AG09309 (cell line): ENCODE measurements around the gene GON7.
A peak's percentile ranks its signal among the peaks of the same experiment; 100 is the strongest.

Experiments used
- DNase-seq: peaks from one replicate; pipeline ENCODE4 v3.0.0-alpha.2; 2010; ENCODE audit warnings: low read depth
- H3K4me3 ChIP-seq: 2 replicates; pipeline ENCODE4 v1.5.1; 2011; ENCODE audit warnings: mild to moderate bottlenecking, low read depth, low read length, moderate library complexity; ENCODE audit not compliant: control insufficient read depth
- CTCF ChIP-seq: IDR thresholded peaks from 2 replicates; pipeline ENCODE4 v1.5.1; 2011; ENCODE audit warnings: mild to moderate bottlenecking, low read depth, low read length, inconsistent platforms; ENCODE audit not compliant: insufficient read depth, control insufficient read depth; ENCODE audit errors: missing control alignments

GON7 gene

GRCh38 chr14:93220509-93220908, 13.6 kb upstream of the GON7 start:
- no peak for DNase-seq
- TF ChIP-seq CTCF = no peak

GRCh38 chr14:93219103-93219726, 12.3 kb upstream of the GON7 start:
- DNase-seq = no peak
- no peak overlapping the region for H3K4me3 ChIP-seq
- TF ChIP-seq CTCF = peak; percentile 67

More at GRCh38 chr14:93220509-93220908, 13.6 kb upstream of the GON7 start:
- no peak overlapping the region for H3K4me3 ChIP-seq

- no peak for DNase-seq
- TF ChIP-seq CTCF = no peak
Measured at GRCh38 chr14:93214598-93214997, 7.7 kb upstream of the GON7 start.

GRCh38 chr14:93212432-93212831, 5.6 kb upstream of the GON7 start:
- DNase-seq = no peak
- TF ChIP-seq CTCF = no peak
- no peak overlapping the region for H3K4me3 ChIP-seq

More at GRCh38 chr14:93214598-93214997, 7.7 kb upstream of the GON7 start:
- no peak overlapping the region for H3K4me3 ChIP-seq

GRCh38 chr14:93207468-93208308, 823 bp upstream of the GON7 start:
- no peak for DNase-seq
- peak overlapping the region; percentile 87 for H3K4me3 ChIP-seq
- peak; percentile 56 for TF ChIP-seq CTCF

GRCh38 chr14:93201155-93201704, 5.6 kb downstream of the GON7 start:
- H3K4me3 ChIP-seq = no peak overlapping the region
- no peak for TF ChIP-seq CTCF
- no peak for DNase-seq
